Osteoblast (primary cell): ENCODE results near the gene B3GNT8. TPM values are rescaled to one million over a fixed set of nuclear protein-coding genes. Genes with fewer than 3 reads are reported as not detected.

Experiments used
- DNase-seq: peaks from one replicate; pipeline ENCODE4 v3.0.0; 2011; ENCODE audit warnings: low spot score, mixed read lengths; ENCODE audit not compliant: insufficient read length; ENCODE audit errors: missing footprints
- H2AFZ ChIP-seq: 2 replicates; pipeline ENCODE4 v1.6.0; 2011; ENCODE audit warnings: mild to moderate bottlenecking, low read length
- H3K27ac ChIP-seq: 2 replicates; pipeline ENCODE4 v1.5.1; 2011; ENCODE audit warnings: mild to moderate bottlenecking, low read depth, low read length, moderate library complexity
- H3K27me3 ChIP-seq: 2 replicates; pipeline ENCODE4 v1.6.0; 2012; ENCODE audit warnings: mild to moderate bottlenecking, control low read depth, inconsistent platforms, low read length, moderate library complexity; ENCODE audit not compliant: insufficient read depth
- H3K36me3 ChIP-seq: 2 replicates; pipeline ENCODE4 v1.5.1; 2011; ENCODE audit warnings: mild to moderate bottlenecking, low read length, control low read depth, moderate library complexity; ENCODE audit not compliant: insufficient read depth
- H3K4me1 ChIP-seq: 2 replicates; pipeline ENCODE4 v1.5.1; 2011; ENCODE audit warnings: mild to moderate bottlenecking, low read length, control low read depth, moderate library complexity; ENCODE audit not compliant: insufficient read depth
- H3K4me2 ChIP-seq: 2 replicates; pipeline ENCODE4 v1.6.0; 2011; ENCODE audit warnings: mild to moderate bottlenecking, low read length; ENCODE audit not compliant: insufficient read depth
- H3K4me3 ChIP-seq: fragments of 200-600 bp; sonication (generic); 3 replicates; pipeline ENCODE4 v1.5.1; 2012; ENCODE audit warnings: mild to moderate bottlenecking, low read length, inconsistent platforms; ENCODE audit not compliant: insufficient read depth
- H3K79me2 ChIP-seq: 2 replicates; pipeline ENCODE4 v1.6.0; 2012; ENCODE audit warnings: mild to moderate bottlenecking, low read length, control low read depth, inconsistent platforms; ENCODE audit not compliant: insufficient read depth
- H3K9me3 ChIP-seq: 2 replicates; pipeline ENCODE4 v1.5.1; 2011; ENCODE audit warnings: low read depth, low read length, control low read depth
- H4K20me1 ChIP-seq: 2 replicates; pipeline ENCODE4 v1.6.0; 2012; ENCODE audit warnings: mild to moderate bottlenecking, low read length, control low read depth; ENCODE audit not compliant: insufficient read depth
- total RNA-seq: library from RNA; depleted of rRNA; stranded (reverse); fragments of >200 nt; gene quantifications from 2 replicates; pipeline ENCODE4 v1.2.3, GENCODE V29; 2012
- TF ChIP-seq, protein P1 (sequence below): IDR thresholded peaks from 2 replicates; pipeline ENCODE4 v1.5.1; 2011; ENCODE audit warnings: mild to moderate bottlenecking, low read depth, low read length, moderate library complexity; ENCODE audit errors: extremely low read depth

Gene B3GNT8
- total RNA-seq, 1 donor, result 0.72 TPM

GRCh38 chr19:41405776-41406175 is 21.4 kb downstream of the B3GNT8 start:
- H2AFZ ChIP-seq, result no peak overlapping the region
- H3K79me2 ChIP-seq, result peaks cover 8% of the 10 kb centered on the region
- no peak overlapping the region for H3K4me3 ChIP-seq
- no peaks in the 10 kb centered on the region for H3K27me3 ChIP-seq
- H3K4me1 ChIP-seq, result peaks cover 8% of the 10 kb centered on the region
- peaks cover 15% of the 10 kb centered on the region for H4K20me1 ChIP-seq
- no peaks in the 10 kb centered on the region for H3K36me3 ChIP-seq
- no peak overlapping the region for H3K27ac ChIP-seq
- no peak overlapping the region for H3K4me2 ChIP-seq
- H3K9me3 ChIP-seq, result no peaks in the 10 kb centered on the region
- DNase-seq, result no peak
- TF ChIP-seq, protein P1, sequence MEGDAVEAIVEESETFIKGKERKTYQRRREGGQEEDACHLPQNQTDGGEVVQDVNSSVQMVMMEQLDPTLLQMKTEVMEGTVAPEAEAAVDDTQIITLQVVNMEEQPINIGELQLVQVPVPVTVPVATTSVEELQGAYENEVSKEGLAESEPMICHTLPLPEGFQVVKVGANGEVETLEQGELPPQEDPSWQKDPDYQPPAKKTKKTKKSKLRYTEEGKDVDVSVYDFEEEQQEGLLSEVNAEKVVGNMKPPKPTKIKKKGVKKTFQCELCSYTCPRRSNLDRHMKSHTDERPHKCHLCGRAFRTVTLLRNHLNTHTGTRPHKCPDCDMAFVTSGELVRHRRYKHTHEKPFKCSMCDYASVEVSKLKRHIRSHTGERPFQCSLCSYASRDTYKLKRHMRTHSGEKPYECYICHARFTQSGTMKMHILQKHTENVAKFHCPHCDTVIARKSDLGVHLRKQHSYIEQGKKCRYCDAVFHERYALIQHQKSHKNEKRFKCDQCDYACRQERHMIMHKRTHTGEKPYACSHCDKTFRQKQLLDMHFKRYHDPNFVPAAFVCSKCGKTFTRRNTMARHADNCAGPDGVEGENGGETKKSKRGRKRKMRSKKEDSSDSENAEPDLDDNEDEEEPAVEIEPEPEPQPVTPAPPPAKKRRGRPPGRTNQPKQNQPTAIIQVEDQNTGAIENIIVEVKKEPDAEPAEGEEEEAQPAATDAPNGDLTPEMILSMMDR, result no peak

DNA sequence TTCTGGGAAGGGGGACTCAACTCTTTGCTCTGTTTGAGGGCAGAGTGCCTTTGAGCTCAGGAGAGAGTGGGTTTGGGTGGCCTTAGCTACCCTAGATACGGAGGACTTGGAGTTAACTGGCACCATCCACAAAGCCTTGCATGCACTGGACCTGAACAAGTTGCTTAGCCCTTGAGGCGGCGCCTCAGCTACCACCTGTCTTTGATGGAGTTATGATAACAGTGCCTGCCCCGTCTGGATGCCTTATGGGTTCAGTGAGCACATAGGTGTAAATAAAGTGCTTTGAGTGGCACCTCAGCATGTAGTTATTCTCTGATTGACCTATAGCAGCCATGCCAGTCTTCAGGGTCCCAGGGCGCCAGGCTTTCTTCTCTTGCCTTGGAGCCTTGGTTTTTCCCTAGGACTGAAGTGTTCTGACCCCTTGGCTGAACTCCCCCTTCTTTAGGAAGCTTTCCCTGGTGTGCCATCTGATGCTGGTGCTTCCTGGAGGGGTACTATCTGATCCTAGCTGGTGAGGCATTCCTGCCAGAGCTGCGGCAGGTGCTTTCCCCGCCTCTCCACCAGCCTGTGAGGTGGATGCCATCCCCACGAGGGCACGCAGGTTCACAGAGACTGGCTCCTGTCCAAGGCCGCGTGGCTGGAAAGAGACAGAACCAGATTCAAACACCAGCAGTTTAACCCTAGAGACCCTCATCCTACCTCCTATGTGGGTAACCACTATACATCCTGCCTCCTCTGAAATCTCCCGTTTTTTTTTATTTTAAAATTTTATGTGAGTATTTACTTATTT is 23.8 kb downstream of the B3GNT8 start:
- peaks cover 12% of the 10 kb centered on the region for H4K20me1 ChIP-seq
- no peak for DNase-seq
- H3K4me3 ChIP-seq, result no peak overlapping the region
- H3K36me3 ChIP-seq, result no peaks in the 10 kb centered on the region
- peaks cover 17% of the 10 kb centered on the region for H3K79me2 ChIP-seq
- TF ChIP-seq, protein P1, result no peak
- H3K4me1 ChIP-seq, result peaks cover 7% of the 10 kb centered on the region
- H3K9me3 ChIP-seq, result no peaks in the 10 kb centered on the region
- no peak overlapping the region for H2AFZ ChIP-seq
- H3K27ac ChIP-seq, result no peak overlapping the region
- no peaks in the 10 kb centered on the region for H3K27me3 ChIP-seq
- no peak overlapping the region for H3K4me2 ChIP-seq

DNA sequence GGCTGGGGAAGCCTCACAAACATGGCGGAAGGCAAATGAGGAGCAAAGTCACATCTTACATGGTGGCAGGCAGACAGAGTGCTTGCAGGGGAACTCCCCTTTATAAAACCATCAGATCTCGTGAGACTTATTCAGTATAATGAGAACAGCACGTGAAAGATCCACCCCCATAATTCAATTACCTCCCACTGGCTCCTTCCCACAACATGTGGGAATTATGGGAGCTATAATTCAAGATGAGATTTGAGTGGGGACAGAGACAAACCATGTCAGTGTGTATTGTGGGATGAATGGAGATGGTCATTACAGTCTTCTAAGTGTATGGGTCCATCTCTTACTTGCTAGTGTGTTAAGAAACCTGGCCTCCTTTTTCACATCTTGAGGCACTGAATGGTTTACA is 25.2 kb downstream of the B3GNT8 start:
- Histone ChIP-seq H3K4me1 (peaks cover 12% of the 10 kb centered on the region), H2AFZ (no peak overlapping the region), H3K4me2 (no peak overlapping the region), H3K27me3 (no peaks in the 10 kb centered on the region), H3K9me3 (no peaks in the 10 kb centered on the region), H4K20me1 (peaks cover 8% of the 10 kb centered on the region), H3K79me2 (peaks cover 24% of the 10 kb centered on the region), H3K4me3 (no peak overlapping the region), H3K36me3 (no peaks in the 10 kb centered on the region), H3K27ac (no peak overlapping the region)
- TF ChIP-seq, protein P1, result no peak
- DNase-seq, result no peak

DNA sequence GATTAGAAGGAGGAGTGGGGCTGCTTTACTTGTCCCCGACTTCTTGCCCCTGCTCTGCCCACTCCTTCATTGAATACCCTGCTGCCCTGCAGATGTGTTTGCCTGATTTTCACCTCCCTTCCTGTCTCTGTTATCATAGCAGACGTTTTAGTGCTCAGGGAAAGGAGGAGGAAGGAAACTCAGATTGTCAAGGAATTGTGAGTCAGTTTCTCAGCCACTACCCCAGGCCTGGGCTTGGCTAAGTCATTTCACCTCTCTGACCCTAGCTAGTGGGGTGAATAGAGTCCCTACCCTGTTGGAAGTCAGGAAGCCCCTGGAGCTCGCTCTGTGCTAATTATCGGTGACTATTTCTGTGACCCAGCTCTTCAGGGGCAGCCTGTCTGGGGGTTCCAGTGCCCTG is 25.7 kb downstream of the B3GNT8 start:
- TF ChIP-seq, protein P1, result no peak
- Histone ChIP-seq H2AFZ (no peak overlapping the region), H3K4me3 (no peak overlapping the region), H3K27ac (no peak overlapping the region), H3K9me3 (no peaks in the 10 kb centered on the region), H3K4me1 (peaks cover 16% of the 10 kb centered on the region), H3K4me2 (no peak overlapping the region), H3K36me3 (no peaks in the 10 kb centered on the region), H3K79me2 (peaks cover 24% of the 10 kb centered on the region), H4K20me1 (peaks cover 8% of the 10 kb centered on the region), H3K27me3 (no peaks in the 10 kb centered on the region)
- DNase-seq, result no peak
